ENCODE data around the gene CEACAM21.

Gene CEACAM21

GRCh38 chr19:41552558-41552957 lies 23.4 kb upstream of the CEACAM21 start (continued):
- TF ChIP-seq ZBTB6 (tag by site-specific recombination; IDR thresholded peaks at IDR 0.05) (no peak), ZNF184 (tag by site-specific recombination; IDR thresholded peaks at IDR 0.05) (no peak), ZNF626 (tag by site-specific recombination; IDR thresholded peaks at IDR 0.05) (no peak), BCL11B (tag by site-specific recombination; IDR thresholded peaks at IDR 0.05; ENCODE audit: low read depth) (no peak), CTCF (tag by site-specific recombination; IDR thresholded peaks at IDR 0.05) (no peak), ZNF777 (tag by site-specific recombination; IDR thresholded peaks at IDR 0.05; ENCODE audit: borderline replicate concordance) (no peak), SETDB1 (IDR thresholded peaks at IDR 0.05; ENCODE audit: insufficient read length, low read length) (no peak)

GRCh38 chr19:41553804-41554203 lies 22.2 kb upstream of the CEACAM21 start:
- no peaks in the 10 kb centered on the region for H3K9me3 ChIP-seq (ENCODE audit: control insufficient read depth, insufficient read depth, low read depth, low read length)
- peaks cover 9% of the 10 kb centered on the region for H3K4me1 ChIP-seq (ENCODE audit: control insufficient read depth, insufficient read depth, low read length)
- H3K4me3 ChIP-seq (ENCODE audit: low read depth, low read length) = no peak overlapping the region
- ChIA-PET CTCF (interaction anchor here (0.6 to 11.5 kb wide), 9 partner anchors 10 to 1113 kb away, joined by 3 to 138 read pairs (median 6); partner anchors contain the start of gene CEACAM21), POLR2A (no interaction called here)
- H3K36me3 ChIP-seq (ENCODE audit: control insufficient read depth in 2 of 2, insufficient read depth in 1 of 2, low read length in 2 of 2) = no peaks in the 10 kb centered on the region
- TF ChIP-seq ZNF292 (tag by site-specific recombination; IDR thresholded peaks at IDR 0.05; ENCODE audit: borderline replicate concordance, low read depth) = no peak
- TF ChIP-seq HIC1 (tag by site-specific recombination; IDR thresholded peaks at IDR 0.05) = no peak
- TF ChIP-seq SETDB1 (IDR thresholded peaks at IDR 0.05; ENCODE audit: insufficient read length, low read length) = peak; percentile 91
- TF ChIP-seq ZSCAN30 (tag by site-specific recombination; IDR thresholded peaks at IDR 0.05) = no peak
- TF ChIP-seq ZNF626 (tag by site-specific recombination; IDR thresholded peaks at IDR 0.05) = 0 out of 2 replicates have a peak, but pooled peaks have one; percentile 8
- no peak for TF ChIP-seq YY1 (tag by site-specific recombination; IDR thresholded peaks at IDR 0.05)
- no peak overlapping the region for H3K27ac ChIP-seq (ENCODE audit: extremely low read depth, low read depth, low read length)

GRCh38 chr19:41554907-41555306 lies 21.1 kb upstream of the CEACAM21 start:
- Histone ChIP-seq H3K4me1 (ENCODE audit: control insufficient read depth, insufficient read depth, low read length) (peaks cover 2% of the 10 kb centered on the region; the same call in 1 of the 2 replicates), H3K9me3 (ENCODE audit: control insufficient read depth, insufficient read depth, low read depth, low read length) (no peaks in the 10 kb centered on the region), H3K4me3 (ENCODE audit: low read depth, low read length) (no peak overlapping the region), H3K36me3 (ENCODE audit: control insufficient read depth in 2 of 2, insufficient read depth in 1 of 2, low read length in 2 of 2) (no peaks in the 10 kb centered on the region), H3K27ac (ENCODE audit: extremely low read depth, low read depth, low read length) (no peak overlapping the region)
- ChIA-PET POLR2A (interaction anchor here (0.5 to 0.7 kb wide), 3 partner anchors 10 to 1988 kb away, joined by 4 to 8 read pairs (median 4); no protein-coding TSS in a partner anchor), CTCF (interaction anchor here (0.7 to 11.5 kb wide), 10 partner anchors 9 to 199 kb away, joined by 3 to 138 read pairs (median 4); partner anchors contain the start of gene CEACAM21)
- TF ChIP-seq ZNF140 (tag by site-specific recombination; IDR thresholded peaks at IDR 0.05) (no peak), AEBP2 (tag by site-specific recombination; IDR thresholded peaks at IDR 0.05; ENCODE audit: borderline replicate concordance) (no peak), ZNF837 (tag by site-specific recombination; IDR thresholded peaks at IDR 0.05) (no peak), GLI2 (tag by site-specific recombination; IDR thresholded peaks at IDR 0.05; ENCODE audit: borderline replicate concordance, low read depth) (no peak), PRDM4 (tag by site-specific recombination; IDR thresholded peaks at IDR 0.05) (no peak), GFI1B (tag by site-specific recombination; IDR thresholded peaks at IDR 0.05) (no peak), ZNF175 (tag by site-specific recombination; IDR thresholded peaks at IDR 0.05) (no peak)

All from HEK293 (cell line).